T-cell (primary cell): ENCODE measurements around the gene UFD1. TPM values are rescaled to one million over a fixed set of nuclear protein-coding genes. Genes with fewer than 3 reads are reported as not detected.

ENCODE experiments used
- ATAC-seq, 4 experiments: fragments of 200-7000 bp in 3 of 4; fragments of 150-1000 bp in 1 of 4; cut with Tn5 transposase; replicated peaks in 1 of 4; 1 replicate in 3 of 4; 2 replicates in 1 of 4; pipeline ENCODE4 v1.10.0; 2021; ENCODE audit warnings: moderate library complexity in 3 of 4, mild to moderate bottlenecking in 2 of 4, moderate number of reproducible peaks in 1 of 4
- CTCF ChIA-PET, 2 donors: fragments of 300-600 bp; sonication (Branson Sonifier 250); formaldehyde crosslinking; loops; one replicate each; lab custom pipeline; 2022; ENCODE audit warnings: antibody characterized with exemption in 2 of 2; lab: Charles Lee
- POLR2A ChIA-PET, 2 donors: fragments of 300-600 bp; sonication (Branson Sonifier 250); formaldehyde crosslinking; loops; one replicate each; lab custom pipeline; 2022; ENCODE audit warnings: antibody characterized with exemption in 2 of 2; lab: Charles Lee
- DNase-seq, 35 experiments: peaks; one replicate each; pipeline versions ENCODE4 v3.0.0 to v3.0.0-alpha.2; 2013 to 2023
- H3K27ac ChIP-seq: one replicate; pipeline ENCODE4 v1.5.1; 2013; ENCODE audit warnings: low read length
- H3K27me3 ChIP-seq, 2 experiments: replicated peaks in 1 of 2; 1 replicate in 1 of 2; 2 replicates in 1 of 2; pipeline versions ENCODE4 v1.6.1 to v1.7.0; 2013; ENCODE audit warnings: low read length in 1 of 2, mixed read lengths in 1 of 2; ENCODE audit not compliant: control insufficient read depth in 2 of 2, insufficient read depth in 2 of 2; ENCODE audit errors: extremely low read depth in 1 of 2
- H3K36me3 ChIP-seq, 2 donors: 1 replicate in 1 of 2; 2 replicates in 1 of 2; pipeline versions ENCODE4 v1.6.1 to v1.7.0; 2013; ENCODE audit warnings: low read length in 1 of 2; ENCODE audit not compliant: control insufficient read depth in 2 of 2, insufficient read depth in 1 of 2; ENCODE audit errors: extremely low read depth in 1 of 2
- H3K4me1 ChIP-seq, 2 experiments: 1 replicate in 1 of 2; 2 replicates in 1 of 2; pipeline versions ENCODE4 v1.6.1 to v1.7.0; 2013; ENCODE audit warnings: low read length in 2 of 2, mixed read lengths in 1 of 2; ENCODE audit not compliant: insufficient read depth in 2 of 2, control insufficient read depth in 1 of 2; ENCODE audit errors: extremely low read depth in 1 of 2
- H3K4me3 ChIP-seq, 2 donors: 1 replicate in 1 of 2; 2 replicates in 1 of 2; pipeline versions ENCODE4 v1.5.1 to v1.7.0; 2013; ENCODE audit warnings: mild to moderate bottlenecking in 2 of 2, low read length in 1 of 2, moderate library complexity in 1 of 2; ENCODE audit not compliant: control insufficient read depth in 1 of 2; ENCODE audit errors: extremely low read depth in 1 of 2
- H3K9me3 ChIP-seq: 2 replicates; pipeline ENCODE4 v1.7.0; 2013
- H3K27ac Mint-ChIP-seq, 2 donors: one replicate each; pipeline ENCODE4 v1.8.0; 2020 to 2021; ENCODE audit warnings: mild to moderate bottlenecking in 2 of 2, mixed read lengths in 2 of 2
- H3K27me3 Mint-ChIP-seq, 2 donors: one replicate each; pipeline ENCODE4 v1.8.0; 2021 to 2022; ENCODE audit warnings: mixed read lengths in 2 of 2
- H3K36me3 Mint-ChIP-seq: one replicate; pipeline ENCODE4 v1.8.0; 2021; ENCODE audit warnings: mixed read lengths
- H3K4me1 Mint-ChIP-seq, 3 donors: one replicate each; pipeline ENCODE4 v1.8.0; 2020 to 2022; ENCODE audit warnings: mixed read lengths in 3 of 3, mild to moderate bottlenecking in 1 of 3
- H3K4me3 Mint-ChIP-seq, 3 donors: one replicate each; pipeline ENCODE4 v1.8.0; 2020 to 2022; ENCODE audit warnings: mild to moderate bottlenecking in 3 of 3, mixed read lengths in 3 of 3, moderate library complexity in 3 of 3
- H3K9me3 Mint-ChIP-seq, 3 donors: one replicate each; pipeline ENCODE4 v1.8.0; 2020 to 2022; ENCODE audit warnings: mixed read lengths in 3 of 3
- WGBS: methylation state at CpG from one replicate; pipeline ENCODE4 v1.1.5; 2013; ENCODE audit warnings: missing lambda C conversion rate; ENCODE audit not compliant: insufficient coverage; 5-methylcytosine and 5-hydroxymethylcytosine counted together
- total RNA-seq, 35 experiments: library from RNA in 6 of 35; stranded (reverse) in 6 of 35; fragments of 120-200 nt in 1 of 35; gene quantifications; one replicate each; pipeline versions ENCODE4 v1.2.1 to v1.2.4 and lab custom pipeline; 2013 to 2026

UFD1 gene
- total RNA-seq, 5 donors from 2014 or later (not counting 1 experiment from before 2014, with no cell fraction given) = 52.9 to 85.1 (median 60.0) TPM

- Histone ChIP-seq H3K27me3 (no peaks in the 10 kb centered on the region), H3K36me3 (peaks cover 12 to 58% of the 10 kb centered on the region in 2 donors), H3K4me1 (no peaks in the 10 kb centered on the region), H3K9me3 (no peaks in the 10 kb centered on the region), H3K27ac (no peak overlapping the region), H3K4me3 (no peak overlapping the region)
- Mint-ChIP-seq H3K4me1 (no peaks in the 10 kb centered on the region), H3K36me3 (peaks cover 63% of the 10 kb centered on the region), H3K4me3 (no peak overlapping the region), H3K27me3 (no peaks in the 10 kb centered on the region), H3K9me3 (no peaks in the 10 kb centered on the region), H3K27ac (no peak overlapping the region)
- DNase-seq (no peak), ATAC-seq (no peak)
- no CpG with 5 or more reads among the region's 4 CpGs for WGBS
- ChIA-PET CTCF (no interaction called here), POLR2A (interaction anchor here in 1 of 2 donors (0.7 kb wide), 1 partner anchor 16 kb away, joined by 6 read pairs; no protein-coding TSS in a partner anchor)
Observed at GRCh38 chr22:19402642-19403191, 76.3 kb downstream of the UFD1 start.

GRCh38 chr22:19401483-19401882, 77.5 kb downstream of the UFD1 start:
- Histone ChIP-seq H3K4me1 (no peaks in the 10 kb centered on the region), H3K27ac (no peak overlapping the region), H3K4me3 (no peak overlapping the region), H3K9me3 (no peaks in the 10 kb centered on the region), H3K36me3 (peaks cover 15 to 58% of the 10 kb centered on the region in 2 donors), H3K27me3 (no peaks in the 10 kb centered on the region)
- Mint-ChIP-seq H3K27me3 (no peaks in the 10 kb centered on the region), H3K4me1 (no peaks in the 10 kb centered on the region), H3K4me3 (no peak overlapping the region), H3K36me3 (peaks cover 58% of the 10 kb centered on the region), H3K27ac (no peak overlapping the region), H3K9me3 (no peaks in the 10 kb centered on the region)
- WGBS = 100% methylated on average over 4 of the region's 4 CpGs
- ATAC-seq (no peak), DNase-seq (no peak)
- ChIA-PET CTCF (no interaction called here), POLR2A (no interaction called here)

- Mint-ChIP-seq H3K4me3 (no peak overlapping the region), H3K27me3 (no peaks in the 10 kb centered on the region), H3K36me3 (peaks cover 53% of the 10 kb centered on the region), H3K4me1 (no peaks in the 10 kb centered on the region), H3K27ac (no peak overlapping the region), H3K9me3 (no peaks in the 10 kb centered on the region)
- Histone ChIP-seq H3K4me3 (no peak overlapping the region), H3K36me3 (peaks cover 18 to 56% of the 10 kb centered on the region in 2 donors), H3K27ac (no peak overlapping the region), H3K27me3 (no peaks in the 10 kb centered on the region), H3K4me1 (no peaks in the 10 kb centered on the region), H3K9me3 (no peaks in the 10 kb centered on the region)
- DNase-seq = no peak
- CTCF ChIA-PET = no interaction called here
- no peak for ATAC-seq
- WGBS = 98% methylated on average over 6 of the region's 6 CpGs
- POLR2A ChIA-PET = no interaction called here
Observed at GRCh38 chr22:19400881-19401280, 78.1 kb downstream of the UFD1 start.

Other genes starting within 250 kb of the UFD1 start
- 1 to 10 TPM in 4 of 5 donors, under 1 TPM in 1; 0.63 to 3.9 (median 1.6) TPM for gene CLTCL1, start 187.5 kb downstream of the UFD1 start, total RNA-seq
- 10 to 100 TPM; 24.4 to 31.4 (median 29.2) TPM for gene HIRA, start 47.5 kb downstream of the UFD1 start, total RNA-seq
- gene MRPL40, start 46.6 kb downstream of the UFD1 start, total RNA-seq = 10 to 100 TPM; 12.1 to 16.1 (median 12.3) TPM
- gene C22orf39, start 31.5 kb downstream of the UFD1 start, total RNA-seq = 10 to 100 TPM; 34.5 to 41.3 (median 40.9) TPM
- gene CDC45, start 727 bp upstream of the UFD1 start, total RNA-seq = 1 to 10 TPM in 4 of 5 donors, under 1 TPM in 1; 0.56 to 2.7 (median 2.2) TPM
- under 1 TPM in 4 of 5 donors, not detected in 1; 0.36 to 0.98 (median 0.85) TPM for gene CLDN5, start 45.2 kb upstream of the UFD1 start, total RNA-seq
- 1 to 10 TPM in 3 of 5 donors, under 1 TPM in 2; 0.33 to 3.2 (median 1.2) TPM for gene SEPTIN5, start 235.3 kb upstream of the UFD1 start, total RNA-seq
- 1 to 10 TPM in 1 of 5 donors, under 1 TPM in 4; 0.19 to 2.1 (median 0.36) TPM for gene GP1BB, start 244.3 kb upstream of the UFD1 start, total RNA-seq